Ishikawa (cell line): Measurements from ENCODE around the gene BMP2K.
A peak's percentile ranks its signal among the peaks of the same experiment; 100 is the strongest.

ENCODE experiments used
- CEBPB ChIP-seq: IDR thresholded peaks from 2 replicates; pipeline ENCODE4 v1.6.1; 2012
- CREB1 ChIP-seq: IDR thresholded peaks from 2 replicates; pipeline ENCODE4 v1.6.1; 2012; ENCODE audit warnings: low read depth
- EGR1 ChIP-seq: IDR thresholded peaks from 2 replicates; pipeline ENCODE4 v1.6.1; 2012
- EP300 ChIP-seq: IDR thresholded peaks from 2 replicates; pipeline ENCODE4 v1.6.1; 2012; ENCODE audit warnings: borderline replicate concordance
- FOXM1 ChIP-seq: IDR thresholded peaks from 2 replicates; pipeline ENCODE4 v1.6.1; 2012; ENCODE audit warnings: low read depth, borderline replicate concordance
- MAX ChIP-seq: IDR thresholded peaks from 2 replicates; pipeline ENCODE4 v1.6.1; 2012
- NFIC ChIP-seq: IDR thresholded peaks from 2 replicates; pipeline ENCODE4 v1.6.1; 2012
- RAD21 ChIP-seq: IDR thresholded peaks from 2 replicates; pipeline ENCODE4 v1.6.1; 2012; ENCODE audit warnings: low read depth
- REST ChIP-seq: IDR thresholded peaks from 2 replicates; pipeline ENCODE4 v1.6.1; 2012; ENCODE audit warnings: low read depth, mild to moderate bottlenecking
- TAF1 ChIP-seq: IDR thresholded peaks from 2 replicates; pipeline ENCODE4 v1.6.1; 2012; ENCODE audit warnings: low read depth, mild to moderate bottlenecking
- TCF12 ChIP-seq: IDR thresholded peaks from 2 replicates; pipeline ENCODE4 v1.6.1; 2012; ENCODE audit warnings: low read depth
- TEAD4 ChIP-seq: IDR thresholded peaks from 2 replicates; pipeline ENCODE4 v1.6.1; 2012
- USF1 ChIP-seq: IDR thresholded peaks from 2 replicates; pipeline ENCODE4 v1.6.1; 2012
- YY1 ChIP-seq: IDR thresholded peaks from 2 replicates; pipeline ENCODE4 v1.6.1; 2012; ENCODE audit warnings: low read depth
- ZBTB7A ChIP-seq: IDR thresholded peaks from 2 replicates; pipeline ENCODE4 v1.6.1; 2012; ENCODE audit warnings: low read depth

The BMP2K gene

GRCh38 chr4:78863254-78863869 is 87.2 kb downstream of the BMP2K start:
- TF ChIP-seq FOXM1 (no peak), TAF1 (no peak), MAX (no peak), TEAD4 (no peak), CREB1 (no peak), CEBPB (no peak), TCF12 (no peak), RAD21 (no peak), USF1 (no peak), REST (no peak), EP300 (no peak), ZBTB7A (no peak), YY1 (no peak), EGR1 (no peak)

DNA sequence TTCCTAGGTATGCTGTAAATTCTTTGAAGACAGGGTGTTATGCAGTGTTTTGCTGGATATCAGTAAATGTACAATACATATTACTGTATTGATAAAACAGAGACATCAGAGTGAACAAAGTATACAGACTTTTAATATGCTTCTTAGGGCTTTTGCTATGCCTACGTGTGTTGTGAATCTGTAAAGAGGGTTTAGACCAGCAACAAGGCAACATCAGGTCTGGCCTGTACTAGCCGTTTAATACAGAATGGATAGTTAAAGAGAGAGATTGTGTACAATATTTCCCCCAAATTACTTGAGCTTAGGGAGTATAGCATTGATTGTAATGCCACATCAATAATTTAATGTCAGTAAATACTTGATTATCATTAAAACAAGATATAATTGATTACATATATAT is 87.8 kb downstream of the BMP2K start:
- TF ChIP-seq MAX (no peak), REST (no peak), EGR1 (no peak), TCF12 (no peak), CEBPB (no peak), TEAD4 (no peak), CREB1 (no peak), EP300 (no peak), RAD21 (no peak), ZBTB7A (no peak), NFIC (no peak)

- TF ChIP-seq FOXM1 (no peak), CREB1 (no peak), MAX (no peak), USF1 (no peak), TCF12 (no peak), YY1 (no peak), ZBTB7A (no peak), TEAD4 (no peak), RAD21 (peak; percentile 78), NFIC (no peak), EP300 (no peak), TAF1 (no peak), EGR1 (no peak), CEBPB (0 out of 2 replicates have a peak, but pooled peaks have one; percentile 34)
Observed at GRCh38 chr4:78864405-78865024, 88.4 kb downstream of the BMP2K start.

- no peak for TF ChIP-seq YY1
- no peak for TF ChIP-seq REST
- TF ChIP-seq MAX = no peak
- TF ChIP-seq RAD21 = no peak
- TF ChIP-seq USF1 = no peak
- TF ChIP-seq FOXM1 = no peak
- TF ChIP-seq TCF12 = no peak
- TF ChIP-seq TAF1 = no peak
- TF ChIP-seq EGR1 = no peak
- no peak for TF ChIP-seq NFIC
Observed at GRCh38 chr4:78865451-78865850, 89.3 kb downstream of the BMP2K start.
